Naive B cell (primary cell): ENCODE results near the gene RRBP1. TPM values are rescaled to one million over a fixed set of nuclear protein-coding genes. Genes with fewer than 3 reads are reported as not detected.

Source experiments
- ATAC-seq, 2 donors: fragments of 150-1000 bp; cut with Tn5 transposase; 2 replicates each; pipeline ENCODE4 v1.10.0; 2021; ENCODE audit warnings: low read depth in 2 of 2, mild to moderate bottlenecking in 2 of 2, moderate library complexity in 2 of 2
- DNase-seq: peaks from one replicate; pipeline ENCODE4 v3.0.0; 2022
- H3K27ac Mint-ChIP-seq, 6 donors: one replicate each; pipeline ENCODE4 v1.8.0; 2020 to 2022; ENCODE audit warnings: mild to moderate bottlenecking in 6 of 6, mixed read lengths in 6 of 6, moderate library complexity in 5 of 6, inconsistent platforms in 2 of 6
- H3K27me3 Mint-ChIP-seq, 3 donors: one replicate each; pipeline ENCODE4 v1.8.0; 2021 to 2022; ENCODE audit warnings: mixed read lengths in 3 of 3, mild to moderate bottlenecking in 1 of 3
- H3K36me3 Mint-ChIP-seq, 2 donors: one replicate each; pipeline ENCODE4 v1.8.0; 2020 to 2022; ENCODE audit warnings: mixed read lengths in 2 of 2, inconsistent platforms in 1 of 2, mild to moderate bottlenecking in 1 of 2
- H3K4me1 Mint-ChIP-seq, 3 donors: one replicate each; pipeline ENCODE4 v1.8.0; 2020 to 2022; ENCODE audit warnings: mixed read lengths in 3 of 3, inconsistent platforms in 1 of 3, mild to moderate bottlenecking in 1 of 3, moderate library complexity in 1 of 3
- H3K4me3 Mint-ChIP-seq, 8 donors: one replicate each; pipeline ENCODE4 v1.8.0; 2020 to 2022; ENCODE audit warnings: mild to moderate bottlenecking in 8 of 8, mixed read lengths in 8 of 8, moderate library complexity in 8 of 8, inconsistent platforms in 2 of 8
- H3K9me3 Mint-ChIP-seq, 7 donors: one replicate each; pipeline ENCODE4 v1.8.0; 2020 to 2022; ENCODE audit warnings: mixed read lengths in 7 of 7, mild to moderate bottlenecking in 5 of 7, inconsistent platforms in 2 of 7, moderate library complexity in 1 of 7
- polyA plus RNA-seq, 6 donors: library from polyadenylated mRNA; unstranded; fragments of 300-500 nt; fragmentation: Illumina TruSeq; gene quantifications; one replicate each; pipeline ENCODE4 v1.2.3, GENCODE V29; 2021; ENCODE audit warnings: low read depth in 6 of 6

RRBP1 gene
- polyA plus RNA-seq, 6 donors from 2014 or later: 1.00 to 12.2 (median 2.1) TPM

DNA sequence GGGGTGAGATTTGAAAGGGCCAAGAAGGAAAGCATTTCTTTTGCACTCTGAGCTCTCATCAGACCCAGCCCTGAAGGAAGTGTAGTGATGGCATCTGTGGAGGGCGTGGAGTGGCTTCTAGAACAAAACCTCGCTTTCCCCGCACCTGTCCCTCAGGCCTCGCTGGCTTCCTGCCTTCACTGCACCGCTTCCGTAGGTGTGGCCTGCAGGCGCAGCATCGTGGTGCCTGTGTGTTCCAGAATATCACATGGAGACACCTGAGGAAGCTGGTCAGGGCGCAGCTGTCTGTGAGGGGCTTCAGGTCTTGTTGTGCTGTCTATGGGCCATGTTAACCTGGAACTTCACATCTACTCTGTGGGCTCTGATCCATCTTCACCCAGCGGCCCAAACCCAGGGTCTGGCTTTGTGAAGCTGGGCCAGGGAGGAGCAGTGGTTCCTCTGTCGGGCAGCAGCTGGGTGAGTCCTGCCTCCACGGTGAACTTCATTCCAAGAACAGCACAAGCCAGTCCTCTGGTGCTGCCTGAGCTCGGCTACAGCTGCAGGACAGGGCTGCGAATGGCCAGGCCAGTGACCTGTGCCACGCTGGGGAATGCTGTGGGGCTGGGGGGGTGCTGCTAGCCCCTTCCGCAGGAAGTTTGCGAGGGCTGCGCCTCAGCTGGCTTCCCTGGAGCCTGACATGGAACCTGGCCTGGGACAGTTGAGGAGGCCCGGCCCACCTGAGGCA, 71.3 kb downstream of the RRBP1 start:
- peaks cover 14 to 17% (median 14%) of the 10 kb centered on the region in 3 donors for H3K4me1 Mint-ChIP-seq
- H3K36me3 Mint-ChIP-seq: no peaks in the 10 kb centered on the region
- DNase-seq: peak; percentile 28
- no peaks in the 10 kb centered on the region for H3K27me3 Mint-ChIP-seq
- no peaks in the 10 kb centered on the region for H3K9me3 Mint-ChIP-seq
- H3K4me3 Mint-ChIP-seq: peak overlapping the region in 3 of 8 donors; percentile 10 to 47 (median 20)
- peak overlapping the region in 4 of 6 donors; percentile 27 to 56 (median 45) for H3K27ac Mint-ChIP-seq
- peak; percentile 70 to 83 for ATAC-seq

DNA sequence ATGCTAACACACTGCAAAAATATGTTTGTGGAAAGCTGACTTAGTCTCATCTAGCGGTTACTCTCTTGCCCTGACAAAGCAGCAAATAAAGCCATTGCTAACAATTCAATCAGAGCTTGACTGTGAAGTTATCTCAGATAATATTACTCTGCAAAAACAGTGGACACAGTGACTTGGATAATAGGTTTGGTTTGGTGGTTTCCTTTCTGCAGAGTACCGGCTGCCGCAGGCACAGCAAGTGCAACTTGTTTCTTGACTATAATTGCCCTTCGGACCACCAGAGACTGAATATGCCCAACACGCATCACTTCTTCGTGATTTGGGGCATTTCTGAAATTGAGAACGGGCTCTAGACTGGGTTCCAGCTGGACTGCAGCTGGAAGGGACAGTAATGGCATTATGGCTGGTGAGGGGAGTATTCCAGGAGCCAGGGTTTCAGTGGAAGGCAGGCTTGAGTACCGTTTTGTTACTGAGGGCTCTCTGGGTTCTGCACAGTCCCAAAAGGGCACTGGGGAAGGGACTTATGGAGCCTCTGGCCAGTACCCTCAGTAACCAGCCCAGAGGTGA, 72.1 kb downstream of the RRBP1 start:
- DNase-seq (no peak), ATAC-seq (no peak)
- Mint-ChIP-seq H3K36me3 (peaks cover 0 to 2% of the 10 kb centered on the region in 2 donors), H3K27me3 (no peaks in the 10 kb centered on the region), H3K4me3 (peak overlapping the region in 1 of 8 donors; percentile 20), H3K4me1 (peaks cover 14 to 17% (median 14%) of the 10 kb centered on the region in 3 donors), H3K27ac (peak overlapping the region in 3 of 6 donors; percentile 11 to 47 (median 36)), H3K9me3 (no peaks in the 10 kb centered on the region)

DNA sequence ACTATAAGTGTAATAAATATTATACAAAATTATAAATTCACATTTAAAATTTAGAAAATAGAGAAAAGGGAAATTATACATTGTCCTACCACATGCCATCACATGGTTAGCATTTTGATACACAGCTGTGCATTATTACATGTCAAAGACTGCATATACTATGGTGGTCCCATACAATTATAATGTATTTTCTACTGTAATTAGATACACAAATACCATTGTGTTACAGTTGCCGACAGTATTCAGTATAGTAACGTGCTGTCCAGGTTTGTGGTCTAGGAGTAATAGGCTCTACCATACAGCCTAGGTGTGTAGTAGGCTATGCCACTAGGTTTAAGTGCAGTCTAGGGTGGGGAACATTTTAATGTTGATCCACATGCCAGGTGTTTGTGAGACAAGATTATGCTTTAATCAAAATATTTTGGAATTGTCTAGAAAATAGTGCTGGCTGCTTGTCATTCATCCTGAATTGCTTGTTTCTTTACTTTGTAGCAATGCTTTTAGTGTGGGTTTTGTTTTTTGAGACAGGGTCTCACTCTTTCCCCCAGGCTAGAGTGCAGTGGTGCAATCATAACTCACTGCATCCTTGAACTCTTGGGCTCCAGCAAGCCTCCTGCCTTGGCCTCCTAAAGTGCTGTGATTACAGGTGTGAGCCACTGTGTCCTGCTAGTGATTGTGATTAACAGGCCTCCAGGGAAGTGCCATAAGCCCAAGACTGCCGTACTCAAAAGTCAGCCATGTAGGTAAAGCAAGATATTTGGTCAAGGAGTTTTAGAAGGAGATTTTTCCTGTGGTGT, 73.1 kb downstream of the RRBP1 start:
- no peaks in the 10 kb centered on the region for H3K9me3 Mint-ChIP-seq
- peaks cover 0 to 7% of the 10 kb centered on the region in 2 donors for H3K36me3 Mint-ChIP-seq
- no peak for DNase-seq
- H3K27me3 Mint-ChIP-seq: no peaks in the 10 kb centered on the region
- H3K4me3 Mint-ChIP-seq: peak overlapping the region in 1 of 8 donors; percentile 26
- no peak for ATAC-seq
- H3K27ac Mint-ChIP-seq: peak overlapping the region in 2 of 6 donors; percentile 11 to 42
- H3K4me1 Mint-ChIP-seq: peaks cover 10 to 17% (median 14%) of the 10 kb centered on the region in 3 donors

DNA sequence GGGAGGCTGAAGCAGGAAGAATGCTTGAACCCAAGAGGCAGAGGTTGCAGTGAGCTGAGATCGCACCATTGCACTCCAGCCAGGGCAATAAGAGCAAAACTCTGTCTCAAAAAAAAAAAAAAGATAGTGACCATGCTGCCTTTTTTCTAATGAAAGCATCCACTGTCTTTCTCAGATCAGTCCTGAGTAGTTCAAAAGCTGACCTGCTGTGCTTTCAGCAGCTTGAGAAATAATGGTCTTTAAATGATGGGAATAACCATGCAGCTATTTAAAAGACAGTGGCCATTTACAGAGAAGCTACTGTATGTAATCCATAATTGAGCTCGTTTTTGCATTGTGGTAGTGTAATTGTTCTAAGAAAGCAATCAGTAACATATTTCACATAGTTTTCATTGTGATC, 76.0 kb downstream of the RRBP1 start:
- Mint-ChIP-seq H3K36me3 (peaks cover 0 to 11% of the 10 kb centered on the region in 2 donors), H3K27me3 (no peaks in the 10 kb centered on the region), H3K27ac (no peak overlapping the region), H3K4me3 (no peak overlapping the region), H3K4me1 (peaks cover 10 to 16% (median 11%) of the 10 kb centered on the region in 3 donors), H3K9me3 (no peaks in the 10 kb centered on the region)
- ATAC-seq: no peak
- no peak for DNase-seq

DNA sequence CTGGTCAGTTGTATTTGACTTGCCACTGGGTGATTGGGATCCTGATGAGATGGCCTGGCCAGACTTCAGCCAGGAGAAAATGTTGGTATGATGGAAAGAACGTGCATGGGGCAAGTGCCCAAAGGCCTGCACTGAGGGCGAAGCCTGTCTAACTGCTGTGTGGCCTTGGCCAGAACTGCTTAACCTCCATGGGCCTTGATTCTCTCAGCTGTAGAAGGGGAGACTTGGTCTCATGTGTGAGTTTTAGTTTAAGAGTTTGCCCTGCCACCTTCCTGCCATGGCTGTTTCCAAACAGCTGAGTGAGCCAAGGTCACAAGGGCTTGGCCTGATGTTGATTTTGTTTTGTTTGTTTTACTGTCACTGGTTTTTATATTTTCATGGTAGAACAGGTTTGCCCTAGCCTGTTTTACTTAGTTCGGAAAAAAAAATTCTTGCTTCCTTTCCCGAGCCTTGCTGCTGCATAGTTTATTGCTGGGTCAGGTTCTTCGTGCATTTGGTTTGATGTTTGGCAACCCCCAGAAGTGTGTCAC, 76.8 kb downstream of the RRBP1 start:
- Mint-ChIP-seq H3K36me3 (peaks cover 0 to 15% of the 10 kb centered on the region in 2 donors), H3K27ac (peak overlapping the region in 1 of 6 donors; percentile 4), H3K9me3 (no peaks in the 10 kb centered on the region), H3K27me3 (no peaks in the 10 kb centered on the region), H3K4me1 (peaks cover 5 to 10% (median 8%) of the 10 kb centered on the region in 3 donors), H3K4me3 (no peak overlapping the region)
- DNase-seq (no peak), ATAC-seq (no peak)

DNA sequence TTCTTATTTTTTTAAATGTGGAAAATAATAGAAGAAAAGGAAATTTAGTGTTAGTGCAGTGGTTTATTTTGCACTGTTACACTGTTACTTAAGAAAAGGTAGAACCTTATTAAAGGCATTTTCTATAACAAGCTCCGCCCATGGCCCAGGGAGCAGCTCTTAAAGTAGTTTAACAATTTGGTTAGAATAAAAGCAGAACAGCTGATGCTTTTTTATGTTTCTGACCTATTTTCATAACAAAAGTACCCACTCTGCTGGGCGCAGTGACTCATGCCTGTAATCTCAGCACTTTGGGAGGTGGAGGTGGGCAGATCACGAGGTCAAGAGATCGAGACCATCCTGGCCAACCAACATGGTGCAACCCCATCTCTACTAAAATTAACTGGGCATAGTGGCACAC, 79.5 kb downstream of the RRBP1 start:
- ATAC-seq (no peak), DNase-seq (no peak)
- H3K4me1 Mint-ChIP-seq: peaks cover 0 to 5% (median 4%) of the 10 kb centered on the region in 3 donors
- H3K36me3 Mint-ChIP-seq: peaks cover 0 to 15% of the 10 kb centered on the region in 2 donors
- H3K9me3 Mint-ChIP-seq: no peaks in the 10 kb centered on the region
- H3K4me3 Mint-ChIP-seq: no peak overlapping the region
- H3K27ac Mint-ChIP-seq: no peak overlapping the region
- H3K27me3 Mint-ChIP-seq: no peaks in the 10 kb centered on the region

DNA sequence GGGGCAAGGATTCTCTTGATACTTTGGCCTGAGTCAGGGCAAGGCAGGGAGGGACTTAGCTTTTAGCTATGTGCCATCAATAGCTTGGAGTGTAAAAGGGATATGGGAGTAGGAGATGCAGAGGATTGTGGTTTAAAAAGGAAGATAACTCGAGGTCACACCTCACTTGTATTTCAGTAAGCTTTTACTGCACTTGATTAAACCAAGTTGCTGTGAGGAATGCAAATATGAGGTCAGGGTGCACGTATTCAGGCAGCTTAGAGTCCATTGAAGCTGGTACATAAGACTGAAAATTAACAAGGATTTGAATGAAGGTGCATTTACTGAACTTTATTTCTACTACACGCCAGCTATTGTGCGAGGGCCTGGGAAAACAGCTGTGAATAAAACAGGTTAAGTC, 80.1 kb downstream of the RRBP1 start:
- H3K4me1 Mint-ChIP-seq: peaks cover 0 to 5% (median 4%) of the 10 kb centered on the region in 3 donors
- H3K27me3 Mint-ChIP-seq: no peaks in the 10 kb centered on the region
- no peaks in the 10 kb centered on the region for H3K9me3 Mint-ChIP-seq
- no peak for DNase-seq
- peaks cover 0 to 15% of the 10 kb centered on the region in 2 donors for H3K36me3 Mint-ChIP-seq
- peak overlapping the region in 1 of 6 donors; percentile 17 for H3K27ac Mint-ChIP-seq
- H3K4me3 Mint-ChIP-seq: no peak overlapping the region
- no peak for ATAC-seq

DNA sequence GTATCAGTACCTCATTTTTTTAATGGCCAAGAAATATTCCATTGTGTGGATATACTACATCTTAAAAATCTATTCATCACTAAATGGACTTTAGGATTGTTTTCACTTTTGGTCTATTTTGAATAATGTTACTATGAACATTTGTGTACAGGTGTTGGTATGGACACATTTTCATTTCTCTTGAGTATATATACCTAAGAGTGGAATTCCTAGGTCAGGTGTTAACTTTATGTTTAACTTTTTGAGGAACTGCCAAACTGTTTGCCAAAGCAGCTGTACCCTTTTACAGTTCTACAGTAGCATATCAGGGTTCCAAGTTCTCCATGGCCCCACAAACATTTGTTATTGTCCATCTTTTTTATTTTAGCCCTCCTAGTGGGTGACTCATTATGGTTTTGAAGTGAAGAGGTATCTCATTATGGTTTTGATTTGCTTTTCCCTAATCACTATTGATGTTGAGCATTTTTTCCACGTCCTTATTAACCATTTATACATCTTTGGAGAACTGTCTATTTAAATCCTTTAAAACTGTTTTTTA, 84.0 kb downstream of the RRBP1 start:
- Mint-ChIP-seq H3K36me3 (peaks cover 0 to 10% of the 10 kb centered on the region in 2 donors), H3K4me3 (no peak overlapping the region), H3K27ac (peak overlapping the region in 1 of 6 donors; percentile 39), H3K4me1 (peaks cover 0 to 30% (median 4%) of the 10 kb centered on the region in 3 donors), H3K9me3 (no peaks in the 10 kb centered on the region), H3K27me3 (no peaks in the 10 kb centered on the region)
- no peak for ATAC-seq
- DNase-seq: no peak

DNA sequence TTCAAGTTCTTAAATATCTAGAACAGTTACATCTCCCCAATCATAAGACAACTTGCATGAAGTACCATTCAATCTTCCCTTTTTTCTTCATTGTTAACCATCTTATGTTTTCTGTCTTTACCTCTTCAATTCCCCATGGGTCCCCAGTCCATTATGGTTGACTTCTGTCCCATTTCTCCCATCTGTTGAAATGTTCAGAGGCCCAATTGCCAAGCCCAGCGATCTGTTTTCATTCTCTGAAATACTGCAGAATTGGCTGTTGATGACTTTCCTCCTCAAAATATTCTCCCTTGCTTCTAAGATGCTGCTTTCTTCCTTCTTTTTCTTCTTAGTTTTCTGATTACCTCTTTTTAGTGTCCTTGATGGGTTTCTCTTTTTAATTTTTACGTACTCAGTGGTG, 86.2 kb downstream of the RRBP1 start:
- DNase-seq (no peak), ATAC-seq (no peak)
- Mint-ChIP-seq H3K27me3 (no peaks in the 10 kb centered on the region), H3K4me1 (peaks cover 0 to 32% (median 3%) of the 10 kb centered on the region in 3 donors), H3K27ac (no peak overlapping the region), H3K36me3 (peaks cover 0 to 9% of the 10 kb centered on the region in 2 donors), H3K4me3 (no peak overlapping the region), H3K9me3 (no peaks in the 10 kb centered on the region)

DNA sequence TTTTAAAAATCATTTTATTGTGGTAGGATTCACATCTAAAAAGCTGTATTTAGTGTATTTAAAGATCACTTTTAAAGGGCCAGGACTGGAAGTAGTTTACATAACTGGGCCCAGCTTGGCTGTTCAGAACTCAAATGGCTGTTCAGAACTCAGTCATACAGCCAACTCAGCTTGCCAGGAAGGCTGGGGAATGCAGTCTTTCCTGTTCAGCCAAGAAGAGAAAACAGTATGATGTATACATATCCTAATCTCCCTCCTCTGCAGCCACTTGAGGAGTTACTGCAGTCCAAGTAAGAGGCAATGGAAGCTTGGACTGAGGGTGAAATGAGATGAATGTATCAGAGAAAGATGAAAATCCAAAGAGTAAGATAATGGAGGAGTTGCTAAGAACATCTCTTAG, 87.6 kb downstream of the RRBP1 start:
- peaks cover 3 to 37% (median 4%) of the 10 kb centered on the region in 3 donors for H3K4me1 Mint-ChIP-seq
- no peak for DNase-seq
- no peak overlapping the region for H3K4me3 Mint-ChIP-seq
- no peaks in the 10 kb centered on the region for H3K27me3 Mint-ChIP-seq
- no peak overlapping the region for H3K27ac Mint-ChIP-seq
- H3K9me3 Mint-ChIP-seq: no peaks in the 10 kb centered on the region
- peaks cover 0 to 6% of the 10 kb centered on the region in 2 donors for H3K36me3 Mint-ChIP-seq
- ATAC-seq: no peak

DNA sequence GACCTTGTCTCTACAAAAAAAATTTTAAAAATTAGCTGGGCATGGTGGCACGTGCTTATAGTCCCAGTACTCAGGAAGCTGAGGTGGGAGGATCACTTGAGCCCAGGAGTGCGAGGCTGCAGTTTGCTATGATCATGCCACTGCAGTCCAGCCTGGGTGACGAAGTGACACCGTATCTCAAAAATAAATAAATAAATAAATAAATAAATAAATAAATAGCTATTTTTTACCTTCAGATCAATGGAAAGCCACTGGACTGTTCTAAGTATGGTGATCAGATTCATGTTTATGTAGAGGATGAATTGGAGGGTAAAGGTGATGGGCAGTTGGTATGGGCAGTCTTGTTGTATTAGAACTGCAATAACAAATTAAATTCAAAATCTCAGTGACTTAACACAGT, 88.1 kb downstream of the RRBP1 start:
- H3K4me1 Mint-ChIP-seq: peaks cover 3 to 37% (median 6%) of the 10 kb centered on the region in 3 donors
- H3K27ac Mint-ChIP-seq: no peak overlapping the region

DNA sequence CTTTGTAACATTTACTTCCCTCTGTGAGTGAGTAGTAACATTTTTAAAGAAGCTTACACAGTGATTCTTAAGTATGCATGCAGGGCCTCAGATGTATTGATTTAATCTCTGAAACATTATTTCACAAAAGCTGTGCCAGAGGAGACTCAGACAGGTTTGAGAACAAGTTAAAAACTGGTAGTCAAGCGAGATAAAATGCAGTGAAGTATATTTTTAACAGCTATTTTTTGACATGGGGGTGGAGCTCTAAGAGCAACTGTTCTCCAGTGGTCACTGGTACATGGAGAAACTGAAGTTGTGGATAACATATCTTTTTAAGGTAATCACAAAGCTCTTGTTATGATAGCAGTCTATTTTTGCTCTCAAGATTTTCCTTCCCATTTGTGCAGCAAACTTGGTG, 91.8 kb downstream of the RRBP1 start:
- Mint-ChIP-seq H3K27ac (peak overlapping the region in 1 of 6 donors; percentile 13), H3K4me3 (peak overlapping the region in 2 of 8 donors; percentile 0 to 6)
- no peak for DNase-seq

More for the DNA sequence above, 88.1 kb downstream of the RRBP1 start:
- ATAC-seq (no peak), DNase-seq (no peak)
- Mint-ChIP-seq H3K36me3 (peaks cover 0 to 6% of the 10 kb centered on the region in 2 donors), H3K9me3 (no peaks in the 10 kb centered on the region), H3K27me3 (no peaks in the 10 kb centered on the region), H3K4me3 (no peak overlapping the region)

More for the DNA sequence above, 91.8 kb downstream of the RRBP1 start:
- no peaks in the 10 kb centered on the region for H3K9me3 Mint-ChIP-seq
- ATAC-seq: no peak
- H3K36me3 Mint-ChIP-seq: peaks cover 0 to 6% of the 10 kb centered on the region in 2 donors
- H3K4me1 Mint-ChIP-seq: peaks cover 3 to 23% (median 10%) of the 10 kb centered on the region in 3 donors
- H3K27me3 Mint-ChIP-seq: no peaks in the 10 kb centered on the region
